Neural progenitor cell (in vitro differentiated cells): ENCODE measurements around the gene RUFY1.

Source experiments
- CTCF ChIP-seq: fragments of 200-600 bp; sonication (generic); IDR thresholded peaks from 2 replicates; pipeline ENCODE4 v1.5.1; 2017; ENCODE audit warnings: antibody characterized with exemption, mild to moderate bottlenecking
- EZH2 ChIP-seq: fragments of 200-600 bp; sonication (generic); IDR thresholded peaks from 2 replicates; pipeline ENCODE4 v1.6.1; 2017; ENCODE audit warnings: antibody characterized with exemption, mild to moderate bottlenecking, moderate library complexity

GRCh38 chr5:179542170-179542569 lies 8.2 kb upstream of the RUFY1 start:
- TF ChIP-seq CTCF: no peak
- TF ChIP-seq EZH2: no peak
